ENCODE data around the gene PADI1.

The PADI1 gene

GRCh38 chr1:17204546-17205440 lies at the start of gene PADI1:
Gene PADI1, plus strand, starts transcription at chr1:17205128. Its CDS starts 90 bp downstream, at chr1:17205218.
- DNase-seq (ENCODE audit: low read depth in 1 of 2, low spot score in 1 of 2): no peak

GRCh38 chr1:17155257-17155920 lies 49.5 kb upstream of the PADI1 start:
- DNase-seq (ENCODE audit: low read depth in 1 of 2, low spot score in 1 of 2): no peak

- no peak for DNase-seq (ENCODE audit: low read depth in 1 of 2, low spot score in 1 of 2)
Measured at GRCh38 chr1:17156108-17156507, 48.8 kb upstream of the PADI1 start.

- no peak for DNase-seq (ENCODE audit: low read depth in 1 of 2, low spot score in 1 of 2)
Measured at GRCh38 chr1:17158961-17159360, 46.0 kb upstream of the PADI1 start.

GRCh38 chr1:17161137-17161740 lies 43.7 kb upstream of the PADI1 start:
- DNase-seq (ENCODE audit: low read depth in 1 of 2, low spot score in 1 of 2): no peak

- DNase-seq (ENCODE audit: low read depth in 1 of 2, low spot score in 1 of 2): no peak
Measured at GRCh38 chr1:17161926-17162800, 42.8 kb upstream of the PADI1 start.

GRCh38 chr1:17162941-17163340 lies 42.0 kb upstream of the PADI1 start:
- DNase-seq (ENCODE audit: low read depth in 1 of 2, low spot score in 1 of 2): no peak

- no peak for DNase-seq (ENCODE audit: low read depth in 1 of 2, low spot score in 1 of 2)
Measured at GRCh38 chr1:17163371-17163770, 41.6 kb upstream of the PADI1 start.

GRCh38 chr1:17163789-17164666 lies 40.9 kb upstream of the PADI1 start:
- DNase-seq (ENCODE audit: low read depth in 1 of 2, low spot score in 1 of 2): no peak

- DNase-seq (ENCODE audit: low read depth in 1 of 2, low spot score in 1 of 2): no peak
Measured at GRCh38 chr1:17165823-17166222, 39.1 kb upstream of the PADI1 start.

GRCh38 chr1:17167041-17167785 lies 37.7 kb upstream of the PADI1 start:
- DNase-seq (ENCODE audit: low read depth in 1 of 2, low spot score in 1 of 2): no peak

GRCh38 chr1:17167786-17168090 lies 37.2 kb upstream of the PADI1 start:
- DNase-seq (ENCODE audit: low read depth in 1 of 2, low spot score in 1 of 2): no peak

GRCh38 chr1:17168091-17168876 lies 36.6 kb upstream of the PADI1 start:
- no peak for DNase-seq (ENCODE audit: low read depth in 1 of 2, low spot score in 1 of 2)

- no peak for DNase-seq (ENCODE audit: low read depth in 1 of 2, low spot score in 1 of 2)
Measured at GRCh38 chr1:17170571-17170970, 34.4 kb upstream of the PADI1 start.

GRCh38 chr1:17173217-17173616 lies 31.7 kb upstream of the PADI1 start:
- DNase-seq (ENCODE audit: low read depth in 1 of 2, low spot score in 1 of 2): no peak

GRCh38 chr1:17176306-17177061 lies 28.4 kb upstream of the PADI1 start:
- DNase-seq (ENCODE audit: low read depth in 1 of 2, low spot score in 1 of 2): no peak

GRCh38 chr1:17177651-17178050 lies 27.3 kb upstream of the PADI1 start:
- no peak for DNase-seq (ENCODE audit: low read depth in 1 of 2, low spot score in 1 of 2)

Data from stimulated activated CD4-positive, alpha-beta T cell treated with anti-CD3 and anti-CD28 coated beads, Interleukin-15, amount 100 ng/mL, for 1 hour (primary cell).